Fibroblast of mammary gland (primary cell): ENCODE results near the gene CELSR3.

Experiments
- DNase-seq: peaks from one replicate; pipeline ENCODE4 v3.0.0-alpha.2; 2010; ENCODE audit warnings: low read depth
- H3K4me3 ChIP-seq: 2 replicates; pipeline ENCODE4 v1.5.1; 2011; ENCODE audit warnings: low read depth, mild to moderate bottlenecking, low read length, moderate library complexity; ENCODE audit not compliant: control insufficient read depth
- CTCF ChIP-seq: conservative IDR thresholded peaks from 2 replicates; pipeline ENCODE4 v1.5.1; 2011; ENCODE audit warnings: low read depth, low read length, inconsistent platforms; ENCODE audit not compliant: control insufficient read depth, insufficient read depth

Gene CELSR3

GRCh38 chr3:48629894-48630293 lies 32.8 kb downstream of the CELSR3 start:
- no peak overlapping the region for H3K4me3 ChIP-seq
- TF ChIP-seq CTCF, result no peak
- no peak for DNase-seq

GRCh38 chr3:48628277-48629017 lies 34.2 kb downstream of the CELSR3 start:
- TF ChIP-seq CTCF, result no peak
- no peak overlapping the region for H3K4me3 ChIP-seq
- no peak for DNase-seq

- no peak overlapping the region for H3K4me3 ChIP-seq
- DNase-seq, result no peak
- no peak for TF ChIP-seq CTCF
Measured at GRCh38 chr3:48625600-48625999, 37.1 kb downstream of the CELSR3 start.

- no peak for TF ChIP-seq CTCF
- no peak for DNase-seq
Measured at GRCh38 chr3:48624767-48625166, 37.9 kb downstream of the CELSR3 start.

GRCh38 chr3:48623851-48624547 lies 38.7 kb downstream of the CELSR3 start:
- no peak for TF ChIP-seq CTCF
- H3K4me3 ChIP-seq, result no peak overlapping the region
- no peak for DNase-seq

More at GRCh38 chr3:48624767-48625166, 37.9 kb downstream of the CELSR3 start:
- no peak overlapping the region for H3K4me3 ChIP-seq

GRCh38 chr3:48621461-48621869 lies 41.2 kb downstream of the CELSR3 start, which contains the start of gene TMEM89:
Gene TMEM89, minus strand, starts transcription at chr3:48621769. Its CDS starts 13 bp downstream, at chr3:48621756.
- DNase-seq, result no peak
- no peak for TF ChIP-seq CTCF
- no peak within 1 kb of the TSS for H3K4me3 ChIP-seq
